ENCODE results near the gene ZNF549.
A peak's percentile ranks its signal among the peaks of the same experiment; 100 is the strongest.

ZNF549 gene

DNA sequence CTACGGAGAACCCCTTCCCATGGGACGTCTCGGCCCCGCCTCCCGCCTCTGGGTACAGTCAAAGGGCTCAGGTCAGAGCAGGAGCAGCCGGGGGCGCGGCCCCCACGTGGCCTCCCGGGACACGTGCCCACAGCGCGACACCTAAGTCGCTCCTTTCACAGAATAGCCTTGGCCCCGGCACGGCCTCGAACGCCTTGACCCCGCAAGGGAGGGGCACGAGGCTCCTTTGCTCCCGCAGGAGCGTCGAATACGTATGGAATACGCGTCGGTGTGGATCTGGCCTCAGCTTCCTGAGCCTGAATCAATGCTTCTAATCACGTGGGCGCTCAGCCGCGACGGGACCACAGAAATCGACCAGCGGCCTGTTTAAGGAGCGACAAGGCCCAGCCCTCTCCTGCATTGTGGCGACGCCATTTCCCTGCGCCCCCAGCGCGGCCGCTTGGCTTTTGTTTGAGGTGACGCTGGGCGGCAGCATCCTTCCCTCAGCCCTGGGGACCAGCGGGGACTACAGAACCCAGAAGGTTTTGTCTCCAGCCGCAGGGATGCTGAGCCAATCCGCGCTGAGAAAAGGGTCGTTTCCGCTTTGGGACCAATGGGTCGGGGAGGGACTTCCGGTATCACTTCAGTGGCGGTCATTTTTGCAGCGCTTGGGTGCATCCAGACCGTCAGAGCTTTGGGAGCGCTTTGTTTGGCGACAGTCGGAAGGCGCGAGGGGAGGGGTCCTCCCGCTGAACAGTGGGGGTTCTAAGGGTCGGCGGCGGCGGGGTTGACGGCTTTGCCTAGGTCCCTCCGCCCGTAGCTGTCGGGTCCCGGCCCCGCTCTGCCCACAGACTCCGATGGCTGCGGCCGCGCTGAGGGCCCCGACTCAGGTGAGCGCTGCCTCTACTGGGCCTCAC is 56.6 kb downstream of the ZNF549 start, which contains the start of gene ZIK1:
TSS of gene ZIK1 (plus strand) at position 625 of the 896 bp plus-strand sequence. CDS start at position 837, 212 bp downstream.
- peak; percentile 88 to 92 for DNase-seq
- TF ChIP-seq POLR2A (IDR thresholded peaks at IDR 0.05; ENCODE audit: low read length) (peak; percentile 62), GATA1 (IDR thresholded peaks at IDR 0.05; ENCODE audit: low read depth, low read length) (no peak)

DNA sequence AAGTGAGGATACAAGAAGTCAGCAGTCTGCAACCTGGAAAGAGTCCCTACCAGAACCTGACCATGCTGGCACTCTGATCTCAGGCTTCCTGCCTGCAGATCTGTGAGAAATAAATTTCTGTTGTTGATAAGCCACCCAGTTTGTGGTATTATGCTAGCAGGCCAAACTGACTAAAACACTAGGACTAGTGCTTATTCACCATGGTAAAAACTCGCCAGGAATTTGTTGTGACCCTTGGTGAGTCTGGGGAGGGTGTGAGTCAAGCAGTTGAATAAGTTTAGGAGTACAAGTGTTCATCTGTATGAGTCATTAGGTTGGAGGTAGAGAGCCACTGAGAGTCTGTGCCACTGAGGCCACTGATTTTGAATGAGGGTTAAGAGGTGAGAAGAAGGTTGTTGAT is 60.4 kb downstream of the ZNF549 start:
- no peak for TF ChIP-seq GATA1 (IDR thresholded peaks at IDR 0.05; ENCODE audit: low read depth, low read length)
- TF ChIP-seq POLR2A (IDR thresholded peaks at IDR 0.05; ENCODE audit: low read length) = no peak
- no peak for DNase-seq

DNA sequence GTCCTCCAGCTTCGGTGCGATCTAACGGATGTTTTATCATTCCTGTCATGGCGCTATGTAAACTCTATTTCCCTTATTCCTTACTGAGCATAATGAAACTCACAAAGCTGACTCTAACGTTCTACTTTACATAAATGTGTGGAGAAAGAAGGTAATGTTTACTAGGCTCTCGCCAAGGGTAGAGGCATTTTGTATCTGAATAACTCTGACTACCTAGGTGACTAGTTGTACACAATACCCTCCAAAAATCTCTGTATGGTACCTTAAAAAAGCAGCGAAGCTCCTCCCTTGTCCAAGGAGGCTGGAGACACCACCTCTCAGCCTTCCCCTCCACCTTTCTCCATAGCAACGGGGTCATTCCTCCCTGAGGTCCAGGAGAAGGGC is 72.2 kb downstream of the ZNF549 start:
- TF ChIP-seq GATA1 (IDR thresholded peaks at IDR 0.05; ENCODE audit: low read depth, low read length) (no peak), POLR2A (IDR thresholded peaks at IDR 0.05; ENCODE audit: low read length) (no peak)
- no peak for DNase-seq

DNA sequence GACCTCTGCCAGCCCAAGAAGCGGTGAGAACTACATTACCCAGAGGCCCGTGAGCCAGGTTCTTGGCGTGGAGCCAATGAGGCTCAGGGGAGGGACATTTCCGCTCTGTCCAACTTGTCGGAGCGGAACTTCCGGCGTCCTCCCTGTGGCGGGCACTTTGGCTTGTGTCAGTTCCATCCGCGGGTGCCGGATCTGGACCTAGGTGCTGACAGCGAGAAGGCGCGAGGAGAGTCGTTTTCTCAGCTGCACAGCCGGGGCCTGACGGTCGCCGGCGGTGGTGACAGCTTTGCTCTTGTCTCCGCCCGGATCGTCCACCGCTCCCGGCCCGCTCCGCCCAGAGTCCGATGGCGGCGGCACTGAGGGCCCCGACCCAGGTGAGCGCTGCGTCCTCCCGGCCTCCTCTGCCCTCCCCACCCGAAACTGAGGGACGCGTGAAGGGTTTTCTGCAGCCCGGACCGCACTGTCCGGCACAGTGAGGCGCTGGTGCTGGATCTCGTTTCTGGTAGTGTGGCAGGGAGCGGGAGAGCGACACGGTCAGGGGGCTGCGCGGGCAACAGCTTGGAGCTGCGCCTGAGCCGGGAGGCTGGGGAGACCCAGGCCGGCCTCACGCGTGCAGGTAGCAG is 72.7 kb downstream of the ZNF549 start, which contains the start of gene ZNF530:
TSS of gene ZNF530 (plus strand) at position 125 of the 623 bp plus-strand sequence. CDS start 4,461 bp downstream, outside the sequence.
- DNase-seq = peak; percentile 94
- TF ChIP-seq POLR2A (IDR thresholded peaks at IDR 0.05; ENCODE audit: low read length) = peak; percentile 52
- TF ChIP-seq GATA1 (IDR thresholded peaks at IDR 0.05; ENCODE audit: low read depth, low read length) = no peak

DNA sequence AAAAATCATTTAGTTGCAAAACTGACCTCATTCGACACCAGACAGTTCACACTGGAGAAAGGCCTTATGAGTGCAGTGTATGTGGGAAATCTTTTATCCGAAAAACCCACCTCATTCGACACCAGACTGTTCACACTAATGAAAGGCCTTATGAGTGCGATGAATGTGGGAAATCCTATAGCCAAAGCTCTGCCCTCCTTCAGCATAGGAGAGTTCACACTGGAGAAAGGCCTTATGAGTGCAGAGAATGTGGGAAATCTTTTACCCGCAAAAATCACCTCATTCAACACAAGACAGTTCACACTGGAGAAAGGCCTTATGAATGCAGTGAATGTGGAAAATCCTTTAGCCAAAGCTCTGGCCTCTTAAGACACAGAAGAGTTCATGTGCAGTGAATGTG is 79.8 kb downstream of the ZNF549 start:
- peak in 1 of 2 experiments; percentile 23 for DNase-seq
- no peak for TF ChIP-seq GATA1 (IDR thresholded peaks at IDR 0.05; ENCODE audit: low read depth, low read length)
- no peak for TF ChIP-seq POLR2A (IDR thresholded peaks at IDR 0.05; ENCODE audit: low read length)

Measured in erythroblast (primary cell).